H1 (cell line): Measurements from ENCODE around the gene GNG4. TPM values are rescaled to one million over a fixed set of nuclear protein-coding genes. Genes with fewer than 3 reads are reported as not detected.
A peak's percentile ranks its signal among the peaks of the same experiment; 100 is the strongest.

Experiments used
- CTCF ChIA-PET: fragments of 300-600 bp; sonication (Branson Sonifier 250); formaldehyde crosslinking; loops from one replicate; lab custom pipeline; 2021; ENCODE audit not compliant: partially characterized antibody; lab: Charles Lee
- POLR2A ChIA-PET: fragments of 300-600 bp; sonication (Branson Sonifier 250); formaldehyde crosslinking; loops from one replicate; lab custom pipeline; 2021; ENCODE audit warnings: inconsistent platforms; ENCODE audit not compliant: partially characterized antibody; lab: Charles Lee
- DNase-seq, 2 experiments: peaks; one replicate each; pipeline versions ENCODE4 v3.0.0 to v3.0.0-alpha.2; 2010 to 2022; ENCODE audit warnings: low spot score in 2 of 2, low read depth in 1 of 2, mixed read lengths in 1 of 2
- FAIRE-seq: peaks from 2 replicates; lab custom pipeline; 2011; peaks lifted over from hg19 to GRCh38; lab: Jason Lieb, UNC
- H2AFZ ChIP-seq: 2 replicates; pipeline ENCODE4 v1.8.1; 2012; ENCODE audit warnings: low read length, inconsistent platforms
- H2AK5ac ChIP-seq: 2 replicates; pipeline ENCODE4 v1.6.1; 2013; ENCODE audit warnings: low read depth, low read length
- H2BK120ac ChIP-seq: replicated peaks from 2 replicates; pipeline ENCODE3; 2013; ENCODE audit warnings: low read depth, low read length, inconsistent platforms
- H2BK12ac ChIP-seq: 2 replicates; pipeline ENCODE4 v1.6.1; 2013; ENCODE audit warnings: low read depth, low read length
- H2BK15ac ChIP-seq: 2 replicates; pipeline ENCODE4 v1.6.1; 2013; ENCODE audit warnings: low read length
- H2BK20ac ChIP-seq: 2 replicates; pipeline ENCODE4 v1.6.1; 2013; ENCODE audit warnings: low read length
- H2BK5ac ChIP-seq: 2 replicates; pipeline ENCODE4 v1.6.1; 2013; ENCODE audit warnings: low read depth, low read length
- H3K14ac ChIP-seq: 2 replicates; pipeline ENCODE4 v1.6.1; 2013; ENCODE audit warnings: inconsistent platforms; ENCODE audit not compliant: insufficient read length
- H3K18ac ChIP-seq: 2 replicates; pipeline ENCODE4 v1.6.1; 2013; ENCODE audit warnings: low read length; ENCODE audit errors: extremely low read depth
- H3K23ac ChIP-seq: 2 replicates; pipeline ENCODE4 v1.6.1; 2013; ENCODE audit warnings: inconsistent platforms; ENCODE audit not compliant: insufficient read length
- H3K23me2 ChIP-seq: 2 replicates; pipeline ENCODE4 v1.6.1; 2013; ENCODE audit warnings: low read depth, low read length
- H3K27ac ChIP-seq: 2 replicates; pipeline ENCODE4 v1.6.1; 2011; ENCODE audit warnings: low read depth, low read length, inconsistent platforms
- H3K27me3 ChIP-seq, 4 experiments: replicated peaks in 1 of 4; 1 replicate in 1 of 4; 2 replicates in 3 of 4; pipeline versions ENCODE4 v1.6.1 to v1.8.1; 2011 to 2013; ENCODE audit warnings: low read length in 3 of 4, mild to moderate bottlenecking in 3 of 4, inconsistent platforms in 2 of 4, mixed read lengths in 2 of 4, moderate library complexity in 1 of 4; ENCODE audit not compliant: control insufficient read depth in 3 of 4, insufficient read depth in 3 of 4; ENCODE audit errors: extremely low read depth in 1 of 4
- H3K36me3 ChIP-seq, 4 experiments: 2 replicates each; pipeline versions ENCODE4 v1.6.1 to v1.8.1; 2011 to 2013; ENCODE audit warnings: mild to moderate bottlenecking in 4 of 4, low read length in 3 of 4, moderate library complexity in 2 of 4, control low read depth in 1 of 4, inconsistent platforms in 1 of 4; ENCODE audit not compliant: insufficient read depth in 4 of 4, control insufficient read depth in 2 of 4
- H3K4ac ChIP-seq: replicated peaks from 2 replicates; pipeline ENCODE3; 2013; ENCODE audit warnings: low read length, low read depth, mixed read lengths, inconsistent platforms; ENCODE audit not compliant: insufficient read length
- H3K4me1 ChIP-seq, 4 experiments: replicated peaks in 1 of 4; 1 replicate in 1 of 4; 2 replicates in 3 of 4; pipeline versions ENCODE4 v1.6.1 to v1.8.1; 2011 to 2013; ENCODE audit warnings: low read length in 3 of 4, inconsistent platforms in 2 of 4, mixed read lengths in 1 of 4; ENCODE audit not compliant: insufficient read depth in 4 of 4, control insufficient read depth in 3 of 4
- H3K4me2 ChIP-seq, 2 experiments: 2 replicates each; pipeline versions ENCODE4 v1.6.1 to v1.8.1; 2011 to 2013; ENCODE audit warnings: low read depth in 2 of 2, low read length in 2 of 2, control low read depth in 1 of 2, inconsistent platforms in 1 of 2, mild to moderate bottlenecking in 1 of 2; ENCODE audit not compliant: insufficient read depth in 1 of 2
- H3K4me3 ChIP-seq, 4 experiments: fragments of 200-600, 300-600 bp in 1 of 4; sonication (generic), shearing (Covaris generic), sonication (Bioruptor Twin) in 1 of 4; 2 replicates each; pipeline versions ENCODE4 v1.5.1 to v1.8.1; 2011 to 2016; ENCODE audit warnings: low read length in 4 of 4, low read depth in 3 of 4, control low read depth in 2 of 4, inconsistent platforms in 2 of 4, mild to moderate bottlenecking in 2 of 4, mixed read lengths in 1 of 4, moderate library complexity in 1 of 4; ENCODE audit not compliant: insufficient read depth in 2 of 4; ENCODE audit errors: extremely low read depth in 1 of 4
- H3K56ac ChIP-seq: replicated peaks from 2 replicates; pipeline ENCODE3; 2013; ENCODE audit warnings: low read depth, mild to moderate bottlenecking, mixed read lengths, low read length, inconsistent platforms; ENCODE audit not compliant: insufficient read length
- H3K79me1 ChIP-seq: 2 replicates; pipeline ENCODE4 v1.6.1; 2013; ENCODE audit warnings: low read depth, low read length, control low read depth
- H3K79me2 ChIP-seq, 2 experiments: 2 replicates each; pipeline versions ENCODE4 v1.6.1 to v1.8.1; 2012 to 2013; ENCODE audit warnings: low read length in 2 of 2, mild to moderate bottlenecking in 2 of 2, inconsistent platforms in 1 of 2; ENCODE audit not compliant: insufficient read depth in 2 of 2, control insufficient read depth in 1 of 2
- H3K9ac ChIP-seq, 4 experiments: replicated peaks in 1 of 4; 1 replicate in 1 of 4; 2 replicates in 3 of 4; pipeline versions ENCODE4 v1.6.1 to v1.8.1; 2011 to 2013; ENCODE audit warnings: low read depth in 3 of 4, low read length in 3 of 4, control low read depth in 2 of 4, mild to moderate bottlenecking in 2 of 4, moderate library complexity in 2 of 4, inconsistent platforms in 1 of 4; ENCODE audit errors: extremely low read depth in 1 of 4
- H3K9me3 ChIP-seq, 2 experiments: 2 replicates each; pipeline versions ENCODE4 v1.6.1 to v1.8.1; 2012 to 2013; ENCODE audit warnings: mild to moderate bottlenecking in 2 of 2, moderate library complexity in 2 of 2, control low read depth in 1 of 2, inconsistent platforms in 1 of 2, low read depth in 1 of 2, low read length in 1 of 2, mixed read lengths in 1 of 2; ENCODE audit not compliant: insufficient read depth in 2 of 2
- H4K20me1 ChIP-seq, 2 experiments: replicated peaks in 1 of 2; 2 replicates each; pipeline versions ENCODE3 to v1.8.1; 2011 to 2013; ENCODE audit warnings: inconsistent platforms in 2 of 2, low read length in 2 of 2, mild to moderate bottlenecking in 1 of 2; ENCODE audit not compliant: insufficient read depth in 2 of 2, control insufficient read depth in 1 of 2
- H4K5ac ChIP-seq: 2 replicates; pipeline ENCODE4 v1.6.1; 2013; ENCODE audit warnings: low read length, low read depth, mixed read lengths, inconsistent platforms; ENCODE audit not compliant: insufficient read length
- H4K8ac ChIP-seq: 2 replicates; pipeline ENCODE4 v1.8.0; 2013; ENCODE audit warnings: mild to moderate bottlenecking, moderate library complexity, low read length, inconsistent platforms; ENCODE audit not compliant: insufficient read depth; ENCODE audit errors: extremely low read depth
- H4K91ac ChIP-seq: replicated peaks from 2 replicates; pipeline ENCODE3; 2013; ENCODE audit warnings: low read length, mixed read lengths, inconsistent platforms; ENCODE audit not compliant: insufficient read length
- CBX8 ChIP-seq: fragments of 300-800, 300-1000 bp; sonication (generic); IDR thresholded peaks from 2 replicates; pipeline ENCODE4 v1.7.1; 2016; ENCODE audit warnings: low read depth, low read length, borderline replicate concordance
- CTCF ChIP-seq, 3 experiments: IDR thresholded peaks; 1 replicate in 2 of 3; 2 replicates in 1 of 3; pipeline versions ENCODE4 v1.5.1 to v1.6.1; 2011; ENCODE audit warnings: low read length in 3 of 3, mild to moderate bottlenecking in 3 of 3, inconsistent platforms in 2 of 3, low read depth in 1 of 3, moderate library complexity in 1 of 3; ENCODE audit not compliant: insufficient read depth in 1 of 3; ENCODE audit errors: control extremely low read depth in 1 of 3
- RAD21 ChIP-seq, 2 experiments: IDR thresholded peaks in 1 of 2; conservative IDR thresholded peaks in 1 of 2; 2 replicates each; pipeline ENCODE4 v1.6.1; 2011; ENCODE audit warnings: low read depth in 2 of 2, low read length in 2 of 2, improper control_type of control experiment in 1 of 2, inconsistent platforms in 1 of 2, mild to moderate bottlenecking in 1 of 2, moderate library complexity in 1 of 2
- WGBS, 2 experiments: shearing (Covaris generic) in 1 of 2; methylation state at CpG; one replicate each; pipeline versions ENCODE4 v1.1.6 to v1.1.7; 2013 to 2015; ENCODE audit warnings: low lambda C conversion rate in 2 of 2, mixed read lengths in 2 of 2, inconsistent platforms in 1 of 2, low coverage in 1 of 2, missing lambda C conversion rate in 1 of 2; ENCODE audit not compliant: insufficient replicate concordance in 2 of 2, insufficient coverage in 1 of 2, insufficient read length in 1 of 2; ENCODE audit errors: extremely low coverage in 1 of 2, missing lambda C conversion rate in 1 of 2; 5-methylcytosine and 5-hydroxymethylcytosine counted together
- polyA plus RNA-seq, 7 experiments: library from polyadenylated mRNA; depleted of rRNA in 3 of 7; stranded (reverse) in 5 of 7; unstranded in 2 of 7; fragments of >200 nt in 5 of 7; fragments of 200-250 nt in 2 of 7; gene quantifications; 1 replicate in 5 of 7; 2 replicates in 1 of 7; 4 replicates in 1 of 7; pipeline versions ENCODE4 v1.2.1 to v1.2.3, GENCODE V29; 2011 to 2013; ENCODE audit warnings: missing spikeins in 2 of 7, mixed read lengths in 2 of 7
- total RNA-seq: library from RNA; stranded (reverse); fragmentation: NEBNext Ultra II Directional; extraction: Animal tissue kit (Norgen Biotek cat#: 25700); gene quantifications from 2 replicates; pipeline ENCODE4 v1.2.1, GENCODE V29; 2021

GNG4 gene
- total and polyA plus RNA-seq, 2 of the 8 experiments (the other 6 are each of a cell fraction or from before 2014, with no cell fraction given) = 95.5 to 96.8 TPM

- Histone ChIP-seq H4K20me1 (peaks cover 6 to 7% of the 10 kb centered on the region in 2 experiments), H3K9me3 (no peaks in the 10 kb centered on the region), H3K27ac (no peak overlapping the region), H3K56ac (no peak overlapping the region), H3K4me2 (no peak overlapping the region), H2BK20ac (no peak overlapping the region), H2BK15ac (no peak overlapping the region), H3K23me2 (no peaks in the 10 kb centered on the region), H3K79me2 (0 out of 4 replicates have a peak, but pooled peaks cover 0 to 2% of the 10 kb centered on the region in 2 experiments), H3K4me3 (no peak overlapping the region), H3K14ac (no peak overlapping the region), H2AFZ (no peak overlapping the region), H3K23ac (no peak overlapping the region), H2BK5ac (no peak overlapping the region), H3K79me1 (peaks cover 2% of the 10 kb centered on the region; the same call in 1 of the 2 replicates), H3K36me3 (peaks cover 0 to 2% (median under 1%) of the 10 kb centered on the region in 4 experiments; a peak in 2 of 8 replicates), H4K91ac (no peak overlapping the region), H3K4me1 (peaks cover 0 to 9% (median 0%) of the 10 kb centered on the region in 4 experiments; a peak in 2 of 7 replicates), H3K9ac (no peak overlapping the region; a peak in 1 of 7 replicates), H3K4ac (no peak overlapping the region), H2BK12ac (no peak overlapping the region), H4K5ac (no peak overlapping the region), H3K27me3 (no peaks in the 10 kb centered on the region), H3K18ac (no peak overlapping the region), H2BK120ac (no peak overlapping the region), H4K8ac (no peak overlapping the region; the same call in 1 of the 2 replicates), H2AK5ac (no peak overlapping the region)
- TF ChIP-seq CTCF (IDR thresholded peaks at IDR 0.05; ENCODE audit: control extremely low read depth in 1 of 3, insufficient read depth in 1 of 3, low read depth in 1 of 3, low read length in 3 of 3) = peak in 1 of 3 experiments; percentile 22; a peak in 1 of 4 replicates
- TF ChIP-seq RAD21 (IDR thresholded peaks at IDR 0.05 in 1 of 2, conservative IDR thresholded peaks at IDR 0.05 in 1 of 2; ENCODE audit: low read depth in 2 of 2, low read length in 2 of 2) = peak in 1 of 2 experiments; percentile 14; a peak in 1 of 4 replicates
- no peak for TF ChIP-seq CBX8
- POLR2A ChIA-PET = interaction anchor here (0.8 to 1.6 kb wide), 4 partner anchors 8 to 132 kb away, joined by 3 to 4 read pairs (median 3); no protein-coding TSS in a partner anchor
- CTCF ChIA-PET = interaction anchor here (0.6 to 13.2 kb wide), 34 partner anchors 9 to 1020 kb away, joined by 3 to 193 read pairs (median 10); partner anchors contain the start of gene B3GALNT2
- FAIRE-seq (no peak), DNase-seq (no peak)
- WGBS, 2 experiments = 97% methylated on average over 5 of the region's 5 CpGs; no CpG with 5 or more reads in 1 of the 2 experiments
Observed at GRCh38 chr1:235599536-235599935, 50.0 kb downstream of the GNG4 start.
